Stimulated activated CD8-positive, alpha-beta memory T cell treated with anti-CD3 and anti-CD28 coated beads, Interleukin-4, amount 100 ng/mL, for 24 hours (primary cell): ENCODE data around the gene ANXA6.
"Not testable (repeated sequence)": the region's sequence is repeated elsewhere in the genome, so short reads cannot be mapped to it uniquely, and the experiment has no call there.

ENCODE experiments used
- DNase-seq: peaks from one replicate; pipeline ENCODE4 v3.0.0-alpha.2; 2020; ENCODE audit warnings: low read depth

Gene ANXA6

GRCh38 chr5:151180291-151180690 lies 22.7 kb upstream of the ANXA6 start:
- DNase-seq, result no peak

GRCh38 chr5:151179489-151179840 lies 21.9 kb upstream of the ANXA6 start:
- no peak for DNase-seq

GRCh38 chr5:151178777-151179488 lies 21.4 kb upstream of the ANXA6 start:
- DNase-seq, result no peak

GRCh38 chr5:151178372-151178771 lies 20.8 kb upstream of the ANXA6 start:
- no peak for DNase-seq

GRCh38 chr5:151176268-151176667 lies 18.7 kb upstream of the ANXA6 start:
- not testable (repeated sequence) for DNase-seq

GRCh38 chr5:151174612-151175101 lies 17.1 kb upstream of the ANXA6 start:
- no peak for DNase-seq

GRCh38 chr5:151173711-151174611 lies 16.4 kb upstream of the ANXA6 start:
- no peak for DNase-seq

GRCh38 chr5:151171529-151171928 lies 13.9 kb upstream of the ANXA6 start:
- DNase-seq, result no peak

GRCh38 chr5:151168602-151169344 lies 11.2 kb upstream of the ANXA6 start:
- no peak for DNase-seq

GRCh38 chr5:151167022-151167421 lies 9.4 kb upstream of the ANXA6 start:
- DNase-seq, result no peak

- peak; percentile 66 for DNase-seq
These were observed 7.3 kb upstream of the ANXA6 start for GRCh38 chr5:151164687-151165392.

- no peak for DNase-seq
These were observed 5.2 kb upstream of the ANXA6 start for GRCh38 chr5:151162776-151163175.

- no peak for DNase-seq
These were observed 2.2 kb upstream of the ANXA6 start for GRCh38 chr5:151159649-151160373.

GRCh38 chr5:151158287-151158661 lies 695 bp upstream of the ANXA6 start:
- DNase-seq, result no peak

- DNase-seq, result no peak
These were observed 815 bp downstream of the ANXA6 start for GRCh38 chr5:151156507-151157420.

GRCh38 chr5:151155775-151156506 lies 1.6 kb downstream of the ANXA6 start:
- DNase-seq, result no peak

GRCh38 chr5:151154931-151155774 lies 2.4 kb downstream of the ANXA6 start:
- DNase-seq, result no peak

- no peak for DNase-seq
These were observed 3.8 kb downstream of the ANXA6 start for GRCh38 chr5:151153766-151154272.
